ENCODE data around the gene FAXDC2.

DNA sequence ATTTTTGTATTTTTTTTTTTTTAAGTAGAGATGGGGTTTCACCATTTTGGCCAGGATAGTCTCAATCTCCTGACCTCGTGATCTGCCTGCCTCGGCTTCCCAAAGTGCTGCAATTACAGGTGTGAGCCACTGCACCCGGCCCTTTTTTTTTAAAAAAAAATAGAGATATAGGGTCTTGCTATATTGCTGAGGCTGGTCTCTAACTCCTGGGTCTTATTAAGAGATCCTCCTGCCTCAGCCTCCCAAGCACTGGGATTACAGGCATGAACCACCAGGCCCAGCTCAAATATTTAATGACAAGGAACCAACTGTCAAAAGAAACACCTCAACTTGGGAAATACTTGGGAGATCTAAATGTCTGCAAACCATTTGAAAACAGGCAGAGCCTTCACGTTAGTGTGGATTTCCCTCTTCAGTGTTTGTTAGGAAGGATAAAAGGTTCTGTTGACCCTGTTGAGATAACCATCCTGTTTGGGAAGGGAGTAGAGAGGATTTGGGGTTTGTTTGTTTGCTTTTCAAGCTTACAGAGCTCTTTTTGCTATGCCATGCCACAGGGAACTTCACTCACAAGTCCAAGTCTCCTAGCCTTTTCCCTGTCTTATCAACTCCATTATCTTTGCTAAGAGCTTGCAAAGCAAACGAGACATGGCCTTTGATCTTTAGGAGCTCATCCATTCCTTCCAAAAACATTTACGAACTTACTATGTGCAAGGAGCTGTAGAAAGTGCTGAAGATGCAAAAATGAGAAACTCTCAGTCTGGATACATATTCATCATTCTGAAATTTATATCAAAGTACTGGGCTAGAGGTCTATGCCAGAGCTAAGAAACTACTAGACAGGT lies 7.5 kb downstream of the FAXDC2 start:
- TF ChIP-seq SATB2 (CRISPR knock-in tag; IDR thresholded peaks at IDR 0.05) (no peak), NFE2 (CRISPR knock-in tag; IDR thresholded peaks at IDR 0.05) (no peak), REST (IDR thresholded peaks at IDR 0.05; ENCODE audit: borderline replicate concordance in 1 of 2, low read depth in 1 of 2, low read length in 2 of 2) (no peak), PPARG (CRISPR knock-in tag; conservative IDR thresholded peaks at IDR 0.05) (peak; percentile 81), KDM4B (CRISPR knock-in tag; IDR thresholded peaks at IDR 0.05) (peak; percentile 63; the same call in 1 of the 2 replicates), HDAC2 (CRISPR knock-in tag; IDR thresholded peaks at IDR 0.05) (peak; percentile 96), CTCF (CRISPR knock-in tag; IDR thresholded peaks at IDR 0.05) (no peak), MTF1 (CRISPR knock-in tag; IDR thresholded peaks at IDR 0.05) (no peak), XRCC5 (optimal IDR thresholded peaks at IDR 0.05; ENCODE audit: low read length) (no peak), AGO1 (IDR thresholded peaks at IDR 0.05; ENCODE audit: low read depth, low read length, poor library complexity, severe bottlenecking) (no peak), SP1 (IDR thresholded peaks at IDR 0.05) (no peak), SP1 (CRISPR knock-in tag; IDR thresholded peaks at IDR 0.05) (no peak), FOXK2 (IDR thresholded peaks at IDR 0.05) (no peak)

All from HepG2 (cell line).